HPDE6-E6E7 (cell line): ENCODE measurements around the gene PARD6B.
"Not testable (repeated sequence)": the region's sequence is repeated elsewhere in the genome, so short reads cannot be mapped to it uniquely, and the experiment has no call there.

ENCODE experiments used
- DNase-seq: peaks from one replicate; pipeline ENCODE4 v3.0.0; 2011; ENCODE audit warnings: missing footprints; ENCODE audit errors: extremely low spot score

Gene PARD6B

DNA sequence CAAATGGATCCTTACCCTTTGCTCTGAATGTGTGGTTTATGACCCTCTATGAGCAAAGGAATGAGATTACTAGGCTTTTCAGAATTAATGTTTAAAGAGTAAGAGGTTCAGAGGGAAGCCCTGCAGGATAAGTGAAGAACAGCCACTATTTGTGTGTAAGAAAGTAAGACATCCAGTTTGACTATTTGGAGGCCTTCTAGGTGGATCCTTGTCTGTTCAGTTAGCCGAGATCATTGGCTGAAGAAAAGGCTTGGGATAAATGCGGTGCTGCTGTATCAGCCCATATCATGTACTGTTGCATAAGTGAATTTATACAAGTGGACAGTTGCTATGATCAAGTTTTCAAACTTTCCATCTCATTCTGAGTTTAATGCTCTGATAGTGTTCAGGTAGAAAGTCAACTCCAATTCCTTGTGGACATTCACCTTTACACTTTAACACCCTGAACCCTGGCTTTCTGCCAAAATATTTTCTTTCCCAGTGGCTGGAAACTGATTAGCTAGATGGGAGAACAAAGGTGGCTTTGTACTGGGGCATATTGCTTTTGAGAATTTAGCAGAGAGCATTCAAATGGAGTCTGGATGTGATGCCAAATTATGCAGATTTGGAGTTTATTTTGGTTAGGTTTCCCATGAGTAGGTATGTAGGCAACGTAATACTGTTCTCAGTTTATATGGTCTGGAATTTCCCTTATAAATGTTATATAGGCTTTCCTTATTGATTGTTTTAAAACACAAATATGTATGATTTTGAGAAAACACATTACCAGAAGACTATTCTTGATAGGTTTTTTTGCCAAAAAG lies 15.0 kb downstream of the PARD6B start:
- no peak for DNase-seq

DNA sequence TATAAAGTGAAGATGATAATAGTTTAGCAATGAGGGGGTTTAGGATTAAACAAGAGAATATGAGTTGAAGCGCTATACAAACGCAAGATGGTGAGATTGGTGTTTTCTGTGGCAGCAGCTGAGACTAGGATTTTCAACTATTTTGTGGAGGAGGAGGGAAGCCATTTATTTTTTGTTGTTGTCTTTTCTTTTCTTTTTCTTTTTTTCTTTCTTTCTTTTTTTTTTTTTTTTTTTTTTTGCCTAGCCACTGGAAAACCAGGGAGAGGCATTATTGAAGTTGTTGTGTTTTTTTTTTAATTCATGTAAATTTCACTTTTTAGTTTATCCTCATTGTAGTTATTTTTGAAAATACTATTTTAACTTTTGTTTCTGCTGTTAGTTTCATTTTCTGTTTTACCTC lies 15.9 kb downstream of the PARD6B start:
- no peak for DNase-seq

DNA sequence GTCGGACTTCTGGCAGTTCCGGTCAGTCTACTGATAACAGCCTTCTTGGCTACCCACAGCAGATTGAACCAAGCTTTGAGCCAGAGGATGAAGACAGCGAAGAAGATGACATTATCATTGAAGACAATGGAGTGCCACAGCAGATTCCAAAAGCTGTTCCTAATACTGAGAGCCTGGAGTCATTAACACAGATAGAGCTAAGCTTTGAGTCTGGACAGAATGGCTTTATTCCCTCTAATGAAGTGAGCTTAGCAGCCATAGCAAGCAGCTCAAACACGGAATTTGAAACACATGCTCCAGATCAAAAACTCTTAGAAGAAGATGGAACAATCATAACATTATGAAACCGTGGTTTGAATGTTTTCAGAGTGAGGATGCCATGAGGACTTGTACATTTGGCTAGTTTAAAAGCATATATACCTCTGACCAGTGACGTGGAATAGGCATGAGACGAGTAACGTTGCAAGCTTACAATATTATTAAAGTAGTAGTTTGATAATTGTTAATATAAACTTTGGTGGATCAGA lies 18.8 kb downstream of the PARD6B start:
- DNase-seq: no peak

DNA sequence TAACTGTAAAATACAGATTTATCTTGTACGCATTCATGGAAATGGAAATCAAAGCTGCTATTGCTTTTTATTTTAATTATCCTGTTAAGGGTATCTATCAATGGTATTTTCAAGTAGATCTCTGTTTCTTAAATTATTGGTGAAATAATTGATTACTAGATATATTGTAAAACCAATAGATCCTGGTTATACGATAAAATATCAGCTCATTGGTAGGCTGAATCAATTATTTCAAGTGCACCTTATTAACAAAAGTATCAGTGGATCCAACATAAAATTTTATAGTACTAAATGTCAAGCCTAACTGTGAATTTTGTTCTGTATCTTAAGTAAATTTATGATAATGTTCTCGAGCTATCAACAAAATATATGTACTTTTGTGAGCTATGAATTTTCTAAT lies 21.8 kb downstream of the PARD6B start:
- no peak for DNase-seq

DNA sequence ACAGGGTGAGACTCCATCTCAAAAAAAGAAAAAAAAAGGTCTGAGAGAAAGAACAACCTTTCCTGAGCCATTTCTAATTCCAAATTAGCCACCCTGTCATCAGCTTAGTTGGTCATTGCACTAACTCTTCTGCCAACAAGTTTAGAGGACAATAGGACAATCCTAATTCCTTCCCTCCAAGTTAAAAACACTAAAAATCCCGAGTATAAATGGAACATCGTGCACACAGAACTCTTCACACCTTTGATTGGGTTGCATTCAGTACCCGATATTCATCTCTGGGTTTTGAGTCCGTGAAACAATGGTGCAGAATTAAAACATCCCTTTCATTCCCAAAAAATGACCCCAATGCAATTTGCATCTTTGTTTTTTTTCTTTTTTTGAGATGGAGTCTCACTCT lies 23.0 kb downstream of the PARD6B start:
- DNase-seq: no peak

DNA sequence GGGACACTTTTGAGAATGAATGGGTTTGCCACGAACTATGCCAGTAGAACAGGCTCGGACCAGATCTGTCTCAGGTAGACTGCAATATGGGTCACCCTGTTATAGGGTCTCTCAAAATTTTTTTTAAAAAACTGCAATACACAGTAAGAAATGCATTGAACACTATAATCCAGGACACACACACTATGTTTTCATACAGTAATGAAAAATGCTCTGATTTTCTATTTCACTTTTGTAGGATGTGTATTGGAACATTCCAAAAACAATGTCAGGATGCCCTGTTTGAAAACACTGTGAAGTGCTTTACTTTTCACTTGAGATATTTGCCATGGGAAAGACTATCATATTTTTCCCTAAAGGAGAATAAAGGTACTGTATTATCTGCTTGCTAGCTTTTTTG lies 25.1 kb downstream of the PARD6B start:
- DNase-seq: no peak

DNA sequence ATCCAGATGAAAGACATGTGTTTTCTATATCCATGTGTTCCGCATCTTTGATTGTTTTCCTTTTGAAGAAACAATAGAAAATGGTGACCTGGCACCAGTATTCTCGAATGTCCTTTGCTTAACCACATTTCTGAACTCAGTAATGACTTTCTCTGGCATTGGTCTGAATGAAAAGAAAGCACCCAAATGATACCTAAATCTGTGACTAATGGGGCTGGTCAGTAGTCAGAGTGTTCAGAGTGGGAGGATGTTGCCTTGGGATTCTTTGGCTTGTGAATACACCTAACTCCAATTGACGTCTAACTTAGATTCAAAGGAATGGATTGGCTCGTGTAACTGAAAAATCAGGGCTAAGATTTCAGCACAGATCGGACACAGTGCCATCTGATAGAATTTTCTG lies 27.1 kb downstream of the PARD6B start:
- DNase-seq: no peak

DNA sequence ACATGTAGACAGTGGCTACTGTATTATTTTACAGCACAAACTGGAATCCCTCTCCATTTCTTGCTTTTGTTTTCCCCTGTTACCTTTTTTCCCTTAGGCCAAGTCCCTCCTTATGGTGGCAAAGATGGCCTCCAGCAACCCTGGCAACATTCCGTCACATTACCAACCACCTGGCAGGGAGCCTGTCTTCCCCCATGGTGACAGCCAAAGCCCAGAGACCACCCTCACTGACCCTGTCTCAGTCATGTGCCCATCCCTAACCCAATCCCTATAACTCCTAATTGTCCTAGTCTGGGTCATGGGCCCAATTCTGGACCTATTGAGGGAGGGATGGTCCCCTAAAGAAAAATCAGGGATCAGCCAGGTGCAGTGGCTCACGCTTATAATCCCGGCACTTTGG lies 27.6 kb downstream of the PARD6B start:
- DNase-seq: no peak

DNA sequence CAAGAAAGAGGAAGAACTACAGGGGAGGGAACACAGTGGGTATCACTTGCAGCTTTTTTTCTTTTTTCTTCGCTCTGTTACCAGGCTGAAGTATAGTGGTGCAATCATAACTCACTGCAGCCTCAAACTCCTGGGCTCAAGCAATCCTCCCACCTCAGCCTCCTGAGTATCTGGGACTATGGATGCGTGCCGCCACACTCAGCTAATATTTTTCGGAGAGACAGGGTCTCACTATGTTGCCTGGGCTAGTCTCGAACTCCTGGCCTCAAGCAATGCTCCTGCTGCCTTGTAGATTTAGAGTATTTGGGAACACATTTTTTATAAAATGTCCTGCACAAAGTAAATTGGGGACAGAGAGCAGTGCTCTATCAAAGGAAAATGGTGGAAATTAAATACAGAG lies 28.3 kb downstream of the PARD6B start:
- no peak for DNase-seq

DNA sequence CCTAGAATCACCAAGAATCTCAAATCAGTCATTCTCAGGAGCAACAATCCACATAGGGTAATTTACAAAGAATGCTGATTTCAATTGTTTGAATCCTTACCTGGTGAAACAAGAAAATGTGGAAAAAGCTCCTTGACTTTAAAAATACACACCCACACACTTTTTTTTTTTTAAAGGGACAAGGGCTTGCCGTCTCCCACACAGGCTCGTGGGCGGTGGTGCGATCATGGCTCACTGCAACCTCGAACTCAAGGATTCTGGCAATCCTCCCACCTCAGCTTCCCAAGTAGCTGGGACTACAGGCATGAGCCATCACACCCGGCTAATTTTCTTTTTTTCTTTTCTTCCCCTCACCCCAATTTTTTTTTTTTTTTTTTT lies 30.7 kb downstream of the PARD6B start:
- no peak for DNase-seq

DNA sequence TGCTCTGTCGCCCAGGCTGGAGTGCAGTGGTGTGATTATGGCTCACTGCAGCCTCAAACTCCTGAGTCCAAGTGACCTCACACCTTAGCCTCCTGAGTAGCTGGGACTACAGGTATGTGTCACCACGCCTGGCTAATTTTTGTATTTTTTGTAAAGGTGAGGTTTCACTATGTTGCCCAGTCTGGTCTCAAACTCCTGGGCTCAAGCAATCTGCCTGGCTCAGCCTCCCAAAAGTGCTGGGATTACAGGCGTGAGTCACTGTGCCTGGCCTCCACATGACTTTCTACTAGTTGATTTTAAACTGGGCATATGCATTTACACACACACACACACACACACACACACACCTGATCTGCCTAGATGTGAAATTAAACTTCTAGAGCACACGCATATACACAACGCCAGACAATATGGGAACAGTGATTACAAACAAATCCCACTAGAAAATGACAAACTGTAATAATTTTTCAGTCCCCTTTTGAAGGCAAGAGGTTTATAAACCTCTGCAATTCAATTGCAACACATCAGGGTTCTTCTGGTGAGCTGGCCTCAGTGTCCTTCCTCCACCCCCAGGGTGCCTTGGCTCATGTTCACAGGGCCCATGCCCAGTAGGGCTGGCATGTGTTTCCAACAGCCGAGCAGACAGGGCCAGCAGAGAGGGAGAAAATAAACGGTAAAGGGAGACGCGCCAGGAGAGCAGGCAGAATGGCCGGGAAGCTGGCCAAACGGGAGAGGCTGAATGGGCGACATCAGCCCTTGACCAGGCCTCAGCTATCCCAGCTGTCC lies 31.2 kb downstream of the PARD6B start:
- DNase-seq: peak; percentile 51

DNA sequence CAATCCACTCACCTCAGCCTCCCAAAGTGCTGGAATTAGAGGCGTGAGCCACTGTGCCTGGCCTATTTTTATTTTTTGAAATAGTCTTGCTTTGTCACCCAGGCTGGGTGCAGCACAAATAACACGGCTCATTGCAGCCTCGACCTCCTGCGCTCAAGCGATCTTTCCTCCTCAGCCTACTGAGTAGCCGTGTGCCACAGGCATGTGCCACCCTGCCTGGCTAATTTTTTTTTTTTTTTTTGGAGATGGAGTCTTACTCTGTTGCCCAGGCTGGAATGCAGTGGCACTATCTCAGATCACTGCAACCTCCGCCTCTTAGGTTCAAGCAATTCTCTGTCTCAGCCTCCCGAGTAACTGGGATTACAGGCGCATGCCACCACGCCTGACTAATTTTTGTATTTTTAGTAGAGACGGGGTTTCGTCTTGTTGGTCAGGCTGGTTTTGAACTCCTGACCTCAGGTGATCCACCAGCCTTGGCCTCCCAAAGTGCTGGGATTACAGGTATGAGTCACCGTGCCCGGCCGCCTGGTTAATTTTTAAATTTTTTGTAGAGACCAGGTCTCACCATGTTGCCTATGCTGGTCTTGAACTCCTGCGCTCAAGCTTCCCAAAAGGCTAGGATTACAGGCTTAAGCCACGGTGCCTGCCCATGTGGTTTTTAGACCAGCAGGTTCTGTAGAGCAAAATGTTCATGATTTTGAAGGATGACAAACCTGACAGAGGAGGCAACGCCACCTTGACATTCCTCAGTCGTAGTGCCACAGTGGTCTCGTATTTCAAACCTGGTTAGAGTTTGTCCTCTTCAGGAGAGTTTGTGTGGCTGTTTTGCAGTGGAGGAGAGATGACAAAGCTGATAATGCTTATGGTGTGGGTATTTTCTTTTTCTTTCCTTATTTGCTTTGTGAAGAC lies 32.4 kb downstream of the PARD6B start:
- DNase-seq: not testable (repeated sequence)

DNA sequence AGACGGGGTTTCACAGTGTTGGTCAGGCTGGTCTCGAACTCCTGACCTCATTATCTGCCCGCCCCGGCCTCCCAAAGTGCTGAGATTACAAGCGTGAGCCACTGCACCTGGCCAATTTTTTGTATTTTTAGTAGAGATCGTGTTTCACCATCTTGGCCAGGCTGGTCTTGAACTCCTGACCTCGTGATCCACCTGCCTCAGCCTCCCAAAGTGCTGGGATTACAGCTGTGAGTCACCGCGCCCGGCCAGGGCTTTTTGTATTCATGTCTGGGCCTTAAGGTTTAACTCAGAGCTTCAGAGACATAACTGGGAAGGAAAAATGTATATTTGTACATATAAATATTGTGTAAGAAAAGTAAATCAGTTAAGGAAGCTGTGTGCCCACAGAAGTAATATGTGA lies 33.9 kb downstream of the PARD6B start:
- DNase-seq: not testable (repeated sequence)

DNA sequence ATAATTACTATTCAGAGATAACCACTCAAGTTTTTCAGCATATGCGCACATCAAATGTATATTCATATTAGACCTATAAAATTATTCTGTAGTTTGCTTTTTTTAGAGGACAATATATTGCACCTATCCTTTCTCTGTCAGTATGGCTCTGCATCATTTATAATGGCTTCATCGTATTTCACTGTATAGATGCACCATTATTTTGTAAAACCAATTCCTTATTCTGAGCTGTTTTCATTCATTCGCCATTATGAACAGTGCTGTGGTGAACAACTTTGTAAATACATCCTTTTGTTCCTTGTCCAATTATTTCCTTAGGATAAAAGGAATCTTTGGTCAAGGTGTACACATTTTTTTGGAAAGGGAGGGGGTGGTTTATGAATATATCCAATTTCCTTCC lies 34.3 kb downstream of the PARD6B start:
- DNase-seq: no peak

DNA sequence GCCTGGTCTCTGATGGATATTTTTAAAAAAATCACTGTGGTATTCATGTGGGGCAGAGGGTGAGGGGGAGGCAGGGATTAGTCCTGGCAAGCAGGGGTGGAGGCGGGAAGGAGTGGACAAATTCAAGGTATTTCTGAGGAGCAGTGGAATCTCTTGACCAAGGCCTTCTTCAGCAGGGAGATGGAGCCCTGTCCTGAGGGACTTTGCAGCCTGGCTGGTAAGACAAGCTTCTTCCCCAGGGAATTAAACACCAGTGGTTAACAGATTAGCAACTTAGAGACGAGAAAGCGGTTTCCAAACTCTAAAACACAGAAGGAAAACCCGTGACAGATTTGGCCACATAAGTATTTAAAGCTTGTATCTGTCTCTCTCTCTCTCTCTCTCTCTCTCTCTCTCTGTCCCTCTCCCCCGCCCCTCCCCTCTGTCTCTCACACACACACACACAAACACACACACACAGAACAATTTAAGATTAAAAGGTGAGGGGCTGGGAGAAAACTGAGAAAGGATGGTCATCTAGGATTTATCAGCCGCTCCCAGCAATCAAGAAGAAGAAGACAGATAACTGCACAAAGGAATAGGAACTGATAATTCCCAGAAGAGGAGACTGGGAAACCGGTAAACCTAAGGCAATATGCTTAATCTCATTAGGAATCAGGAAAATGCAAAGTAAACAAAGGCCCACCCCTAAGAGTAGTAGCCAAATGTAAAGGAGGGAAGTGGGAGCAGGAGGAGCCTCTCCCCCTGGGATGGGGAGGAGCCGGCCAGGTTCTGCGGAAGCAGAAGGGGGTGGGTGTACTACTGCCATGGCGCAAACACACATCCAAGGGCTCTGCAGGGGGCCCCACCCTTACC lies 35.8 kb downstream of the PARD6B start:
- DNase-seq: not testable (repeated sequence)

DNA sequence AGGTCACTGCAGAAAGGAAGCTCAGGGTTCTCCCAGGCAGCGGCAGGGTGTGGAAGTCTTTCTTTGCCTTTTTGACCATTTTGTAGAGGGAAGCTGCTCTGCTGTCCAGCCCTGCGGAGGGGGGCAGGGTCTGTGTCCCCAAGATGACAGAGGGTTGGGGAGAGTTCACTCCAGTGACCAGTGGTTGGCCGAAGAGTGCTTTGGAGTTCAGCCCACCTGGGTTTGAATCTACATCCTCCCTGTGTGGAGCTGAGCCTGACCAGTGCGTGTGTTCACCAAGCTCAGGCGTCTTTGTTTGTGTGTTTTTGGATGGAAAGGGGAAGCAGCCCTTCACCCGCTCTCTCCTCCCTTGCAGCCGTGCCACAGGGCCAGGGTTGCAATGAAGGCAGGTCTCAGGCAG lies 37.6 kb downstream of the PARD6B start:
- DNase-seq: not testable (repeated sequence)

DNA sequence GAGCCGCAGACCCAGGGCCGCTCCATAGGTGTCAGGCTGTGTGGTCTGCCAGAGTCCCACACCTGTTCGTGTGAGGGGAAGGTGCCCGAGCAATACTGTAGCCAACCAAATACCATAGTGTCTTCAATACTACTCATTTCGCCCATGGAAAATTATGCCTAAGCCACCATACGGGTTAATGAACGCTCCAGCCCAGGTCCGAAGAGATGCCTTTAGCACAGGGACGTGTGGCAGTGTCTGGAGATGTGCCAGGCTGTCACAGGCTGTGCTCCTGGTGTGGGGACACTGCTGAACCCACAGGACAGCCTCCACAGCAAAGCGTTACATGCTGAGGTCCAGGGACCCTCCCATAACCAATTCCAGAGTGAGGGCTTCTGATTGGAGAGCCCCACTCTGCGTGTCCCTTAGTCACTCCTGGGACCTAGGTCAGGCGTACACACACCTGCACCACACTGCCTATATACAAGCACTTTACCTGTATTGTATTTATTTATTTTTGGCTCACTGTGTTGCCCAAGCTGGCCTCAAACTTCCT lies 38.2 kb downstream of the PARD6B start:
- DNase-seq: not testable (repeated sequence)

DNA sequence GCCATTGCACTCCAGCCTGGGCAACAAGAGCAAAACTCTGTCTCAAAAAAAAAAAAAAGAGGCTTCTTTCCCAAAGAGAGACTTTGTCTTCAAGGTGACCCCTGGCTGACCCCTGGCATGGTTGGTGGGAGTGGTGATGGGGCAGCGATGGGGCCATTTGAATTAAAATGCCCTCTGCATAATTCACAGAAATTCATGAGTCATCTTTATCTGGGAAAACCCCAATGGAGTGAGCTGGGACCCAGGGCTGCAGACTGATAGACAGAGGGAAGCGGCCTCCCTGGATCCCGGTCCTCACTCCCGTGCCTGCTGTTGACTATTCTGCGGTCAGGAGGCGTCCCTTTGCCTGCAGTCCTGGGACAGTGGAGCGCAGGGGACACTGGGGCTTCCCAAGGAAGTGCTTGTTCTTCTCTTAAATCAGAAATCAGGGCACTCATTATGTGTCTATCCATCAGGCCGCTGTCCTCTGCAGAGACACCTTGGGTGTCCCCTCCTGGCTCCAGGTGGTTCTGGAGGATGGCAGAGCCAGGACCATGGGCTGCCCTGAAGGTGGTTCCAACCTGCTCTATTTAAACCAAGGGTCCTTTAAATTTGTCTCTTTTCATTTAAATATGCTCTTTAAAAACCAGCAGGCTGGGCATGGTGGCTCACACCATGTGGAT lies 40.2 kb downstream of the PARD6B start:
- DNase-seq: not testable (repeated sequence)

DNA sequence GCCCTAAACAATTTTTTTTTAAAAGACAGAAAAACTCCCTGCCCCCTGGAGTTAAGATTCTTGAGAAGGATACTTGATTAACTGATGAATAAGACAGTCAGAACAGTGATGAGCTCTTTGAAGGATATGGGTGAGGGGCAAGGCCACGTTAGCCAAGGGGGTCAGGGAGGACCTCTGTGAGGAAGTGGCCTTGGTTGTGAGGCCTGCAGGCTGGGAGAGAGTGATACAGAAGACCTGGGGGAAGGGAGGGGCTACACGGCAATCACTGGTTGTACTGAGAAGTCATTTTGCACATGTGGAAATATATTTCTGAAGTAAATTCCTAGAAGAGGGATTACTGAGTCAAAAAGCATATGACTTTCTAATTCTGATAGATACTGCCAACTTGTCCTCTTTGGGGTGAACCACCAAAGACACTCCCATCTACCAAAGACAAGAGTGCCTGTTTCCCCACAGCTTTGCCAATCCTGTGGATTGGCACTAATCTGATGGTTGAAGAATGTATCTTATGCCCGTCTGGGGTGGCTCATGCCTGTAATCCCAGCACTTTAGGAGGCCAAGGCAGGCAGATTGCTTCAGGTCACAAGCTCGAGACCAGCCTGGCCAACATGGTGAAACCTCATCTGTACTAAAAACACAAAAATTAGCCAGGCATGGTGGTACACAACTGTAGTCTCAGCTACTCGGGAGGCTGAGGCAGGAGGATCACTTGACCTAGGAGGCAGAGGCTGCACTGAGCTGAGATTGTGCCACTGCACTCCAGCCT lies 41.2 kb downstream of the PARD6B start:
- no peak for DNase-seq
